Neural progenitor cell (in vitro differentiated cells): ENCODE data around the gene AFF3. TPM values are rescaled to one million over a fixed set of nuclear protein-coding genes. Genes with fewer than 3 reads are reported as not detected.

Experiments
- DNase-seq: peaks from one replicate; pipeline ENCODE4 v3.0.0-alpha.2; 2016; ENCODE audit warnings: low spot score
- H2AFZ ChIP-seq: fragments of 200-600 bp; sonication (generic); replicated peaks from 2 replicates; pipeline ENCODE4 v1.6.1; 2016; ENCODE audit warnings: antibody characterized with exemption
- H3F3A ChIP-seq: fragments of 200-600 bp; sonication (generic); 2 replicates; pipeline ENCODE4 v1.6.1; 2016; ENCODE audit warnings: antibody characterized with exemption, low read depth
- H3K27ac ChIP-seq: fragments of 200-600 bp; sonication (generic); 2 replicates; pipeline ENCODE4 v1.5.1; 2016; ENCODE audit warnings: mild to moderate bottlenecking
- H3K27me3 ChIP-seq: fragments of 200-600 bp; sonication (generic); 2 replicates; pipeline ENCODE4 v1.6.1; 2016; ENCODE audit warnings: mild to moderate bottlenecking, moderate library complexity
- H3K36me3 ChIP-seq: fragments of 200-600 bp; sonication (generic); 2 replicates; pipeline ENCODE4 v1.5.1; 2016
- H3K4me1 ChIP-seq: fragments of 200-600 bp; sonication (generic); 2 replicates; pipeline ENCODE4 v1.6.1; 2016; ENCODE audit warnings: mixed run types
- H3K4me2 ChIP-seq: fragments of 200-600 bp; sonication (generic); 2 replicates; pipeline ENCODE4 v1.6.1; 2016
- H3K4me3 ChIP-seq: fragments of 200-600 bp; sonication (generic); 2 replicates; pipeline ENCODE4 v1.5.1; 2016
- H3K79me2 ChIP-seq: fragments of 200-600 bp; sonication (generic); 2 replicates; pipeline ENCODE4 v1.6.1; 2016; ENCODE audit warnings: low read depth
- H3K9ac ChIP-seq: fragments of 200-600 bp; sonication (generic); 2 replicates; pipeline ENCODE4 v1.6.1; 2016
- H3K9me3 ChIP-seq: fragments of 200-600 bp; sonication (generic); 2 replicates; pipeline ENCODE4 v1.5.1; 2016; ENCODE audit warnings: low read depth
- H4K20me1 ChIP-seq: fragments of 200-600 bp; sonication (generic); 2 replicates; pipeline ENCODE4 v1.6.1; 2016; ENCODE audit warnings: low read depth
- H3K27ac Mint-ChIP-seq: 3 replicates; pipeline ENCODE4 v1.8.0; 2021; ENCODE audit warnings: mixed read lengths
- H3K27me3 Mint-ChIP-seq: 2 replicates; pipeline ENCODE4 v1.8.0; 2022; ENCODE audit warnings: low read depth, mild to moderate bottlenecking, inconsistent platforms, moderate library complexity, mixed read lengths; ENCODE audit not compliant: insufficient read depth
- H3K36me3 Mint-ChIP-seq: 3 replicates; pipeline ENCODE4 v1.8.0; 2021; ENCODE audit warnings: mixed read lengths
- H3K4me1 Mint-ChIP-seq: 3 replicates; pipeline ENCODE4 v1.8.0; 2021; ENCODE audit warnings: mixed read lengths
- H3K4me3 Mint-ChIP-seq: 3 replicates; pipeline ENCODE4 v1.8.0; 2021; ENCODE audit warnings: mild to moderate bottlenecking, moderate library complexity, mixed read lengths
- H3K9me3 Mint-ChIP-seq: 3 replicates; pipeline ENCODE4 v1.8.0; 2020; ENCODE audit warnings: mixed read lengths
- EZH2 ChIP-seq: fragments of 200-600 bp; sonication (generic); IDR thresholded peaks from 2 replicates; pipeline ENCODE4 v1.6.1; 2017; ENCODE audit warnings: antibody characterized with exemption, mild to moderate bottlenecking, moderate library complexity
- EZH2phosphoT487 ChIP-seq: fragments of 200-600 bp; sonication (generic); IDR thresholded peaks from 2 replicates; pipeline ENCODE4 v1.6.1; 2017; ENCODE audit warnings: antibody characterized with exemption
- total RNA-seq: library from RNA; depleted of rRNA; stranded (reverse); fragments of >200 nt; gene quantifications from 2 replicates; pipeline ENCODE4 v1.2.3, GENCODE V29; 2015; ENCODE audit warnings: low replicate concordance
- TF ChIP-seq, protein P1 (sequence below): fragments of 200-600 bp; sonication (generic); IDR thresholded peaks from 2 replicates; pipeline ENCODE4 v1.5.1; 2017; ENCODE audit warnings: antibody characterized with exemption, mild to moderate bottlenecking

AFF3 gene
- total RNA-seq, 1 donor from 2014 or later = 0.26 TPM

- Mint-ChIP-seq H3K9me3 (peaks cover 21% of the 10 kb centered on the region), H3K36me3 (peaks cover 8% of the 10 kb centered on the region), H3K27me3 (peaks cover 15% of the 10 kb centered on the region), H3K4me1 (peaks cover 18% of the 10 kb centered on the region), H3K27ac (no peak overlapping the region), H3K4me3 (no peak overlapping the region)
- H3K27me3 ChIP-seq = no peaks in the 10 kb centered on the region
- no peak overlapping the region for H2AFZ ChIP-seq
- DNase-seq = no peak
- peaks cover 2% of the 10 kb centered on the region for H3K4me1 ChIP-seq
- no peaks in the 10 kb centered on the region for H3K79me2 ChIP-seq
- H3K36me3 ChIP-seq = no peaks in the 10 kb centered on the region
- no peak overlapping the region for H3K27ac ChIP-seq
- TF ChIP-seq, protein P1, sequence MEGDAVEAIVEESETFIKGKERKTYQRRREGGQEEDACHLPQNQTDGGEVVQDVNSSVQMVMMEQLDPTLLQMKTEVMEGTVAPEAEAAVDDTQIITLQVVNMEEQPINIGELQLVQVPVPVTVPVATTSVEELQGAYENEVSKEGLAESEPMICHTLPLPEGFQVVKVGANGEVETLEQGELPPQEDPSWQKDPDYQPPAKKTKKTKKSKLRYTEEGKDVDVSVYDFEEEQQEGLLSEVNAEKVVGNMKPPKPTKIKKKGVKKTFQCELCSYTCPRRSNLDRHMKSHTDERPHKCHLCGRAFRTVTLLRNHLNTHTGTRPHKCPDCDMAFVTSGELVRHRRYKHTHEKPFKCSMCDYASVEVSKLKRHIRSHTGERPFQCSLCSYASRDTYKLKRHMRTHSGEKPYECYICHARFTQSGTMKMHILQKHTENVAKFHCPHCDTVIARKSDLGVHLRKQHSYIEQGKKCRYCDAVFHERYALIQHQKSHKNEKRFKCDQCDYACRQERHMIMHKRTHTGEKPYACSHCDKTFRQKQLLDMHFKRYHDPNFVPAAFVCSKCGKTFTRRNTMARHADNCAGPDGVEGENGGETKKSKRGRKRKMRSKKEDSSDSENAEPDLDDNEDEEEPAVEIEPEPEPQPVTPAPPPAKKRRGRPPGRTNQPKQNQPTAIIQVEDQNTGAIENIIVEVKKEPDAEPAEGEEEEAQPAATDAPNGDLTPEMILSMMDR = no peak
- TF ChIP-seq EZH2 (no peak), EZH2phosphoT487 (no peak)
- H3K9me3 ChIP-seq = no peaks in the 10 kb centered on the region
- no peak overlapping the region for H3K9ac ChIP-seq
- no peaks in the 10 kb centered on the region for H4K20me1 ChIP-seq
- H3F3A ChIP-seq = no peaks in the 10 kb centered on the region
- no peak overlapping the region for H3K4me3 ChIP-seq
- H3K4me2 ChIP-seq = no peak overlapping the region
Observed at GRCh38 chr2:99816908-99817307, 325.5 kb downstream of the AFF3 start.

DNA sequence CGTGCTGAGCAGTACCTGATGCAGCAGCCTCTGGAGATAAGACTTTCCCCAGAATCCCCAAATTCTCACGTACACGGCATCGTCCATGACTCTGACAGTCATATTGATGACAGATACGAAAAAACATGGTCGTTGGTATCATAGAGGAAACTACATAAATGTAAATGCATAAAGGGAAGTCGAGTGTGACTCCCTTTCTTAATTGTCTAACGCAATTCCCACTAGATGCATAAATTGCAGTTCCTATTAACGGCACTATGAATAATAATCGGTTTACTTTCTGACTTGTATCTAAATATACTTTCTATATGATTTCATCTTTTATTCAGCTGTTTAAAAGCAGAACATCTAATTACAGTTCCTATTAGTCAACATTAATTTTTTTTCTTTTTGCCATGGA lies 330.0 kb downstream of the AFF3 start:
- Histone ChIP-seq H3K4me3 (no peak overlapping the region), H3K4me1 (peaks cover 23% of the 10 kb centered on the region), H4K20me1 (peaks cover 14% of the 10 kb centered on the region), H3K9ac (no peak overlapping the region), H3K9me3 (no peaks in the 10 kb centered on the region), H3K4me2 (no peak overlapping the region), H3K27ac (no peak overlapping the region), H2AFZ (no peak overlapping the region), H3K27me3 (peaks cover 17% of the 10 kb centered on the region), H3F3A (peaks cover 11% of the 10 kb centered on the region), H3K79me2 (no peaks in the 10 kb centered on the region), H3K36me3 (no peaks in the 10 kb centered on the region)
- H3K27me3 Mint-ChIP-seq = peaks cover 15% of the 10 kb centered on the region
- H3K36me3 Mint-ChIP-seq = peaks cover 8% of the 10 kb centered on the region
- H3K4me1 Mint-ChIP-seq = peaks cover 34% of the 10 kb centered on the region
- no peak overlapping the region for H3K4me3 Mint-ChIP-seq
- no peak for TF ChIP-seq EZH2
- DNase-seq = no peak
- peaks cover 23% of the 10 kb centered on the region for H3K9me3 Mint-ChIP-seq
- H3K27ac Mint-ChIP-seq = no peak overlapping the region

DNA sequence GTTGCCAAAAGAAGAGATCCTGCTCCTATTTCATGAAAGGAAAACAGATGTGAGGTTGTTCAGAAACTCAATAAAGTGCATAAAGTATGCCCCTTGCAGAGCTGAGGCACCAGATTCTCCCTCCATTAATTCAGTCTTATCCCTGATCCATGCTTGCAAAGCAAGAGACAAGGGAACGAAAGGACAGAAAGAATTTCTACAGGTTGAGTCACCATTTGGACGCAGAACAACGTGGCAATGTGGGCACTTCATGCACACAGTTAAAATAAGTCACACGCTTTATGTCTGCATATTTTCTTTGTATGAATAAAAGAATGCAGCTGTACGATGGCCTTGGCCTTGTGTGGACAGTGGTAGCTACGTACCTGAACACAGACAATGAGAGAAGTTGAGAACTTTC lies 330.8 kb downstream of the AFF3 start:
- Mint-ChIP-seq H3K4me1 (peaks cover 43% of the 10 kb centered on the region), H3K27ac (no peak overlapping the region), H3K9me3 (peaks cover 20% of the 10 kb centered on the region), H3K36me3 (peaks cover 10% of the 10 kb centered on the region), H3K27me3 (peaks cover 19% of the 10 kb centered on the region), H3K4me3 (no peak overlapping the region)
- H3F3A ChIP-seq = peaks cover 11% of the 10 kb centered on the region
- H3K79me2 ChIP-seq = no peaks in the 10 kb centered on the region
- H4K20me1 ChIP-seq = peaks cover 14% of the 10 kb centered on the region
- H3K4me3 ChIP-seq = no peak overlapping the region
- H3K4me2 ChIP-seq = no peak overlapping the region
- H3K4me1 ChIP-seq = peaks cover 23% of the 10 kb centered on the region
- no peaks in the 10 kb centered on the region for H3K36me3 ChIP-seq
- no peak for DNase-seq
- no peak overlapping the region for H3K27ac ChIP-seq
- H3K27me3 ChIP-seq = peaks cover 17% of the 10 kb centered on the region
- H2AFZ ChIP-seq = no peak overlapping the region
- TF ChIP-seq, protein P1 = no peak
- no peak for TF ChIP-seq EZH2
- no peak for TF ChIP-seq EZH2phosphoT487
- H3K9ac ChIP-seq = no peak overlapping the region
- no peaks in the 10 kb centered on the region for H3K9me3 ChIP-seq

DNA sequence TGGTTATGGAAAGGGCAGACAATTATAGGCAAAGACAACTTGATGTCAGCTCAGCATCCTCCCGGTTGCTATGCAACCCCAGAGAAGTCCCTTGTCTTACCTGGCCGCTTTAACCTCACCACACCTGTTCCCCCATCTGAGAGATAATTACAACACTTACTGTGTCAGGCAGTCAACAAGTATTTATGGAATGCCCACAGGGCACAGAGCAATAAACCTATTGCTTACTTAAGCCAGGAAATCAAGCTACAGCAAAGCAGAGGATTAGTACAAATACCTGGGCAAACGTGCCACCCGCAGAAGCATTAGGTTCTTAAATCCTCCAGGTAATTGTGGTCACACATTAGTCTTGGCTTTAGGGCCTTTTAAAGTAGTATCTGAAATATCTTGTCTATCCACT lies 332.2 kb downstream of the AFF3 start:
- Histone ChIP-seq H3K4me2 (no peak overlapping the region), H3K9me3 (no peaks in the 10 kb centered on the region), H3K79me2 (no peaks in the 10 kb centered on the region), H3K27me3 (peaks cover 17% of the 10 kb centered on the region), H3K27ac (no peak overlapping the region), H3F3A (peaks cover 11% of the 10 kb centered on the region), H3K4me1 (peaks cover 23% of the 10 kb centered on the region), H3K36me3 (no peaks in the 10 kb centered on the region), H2AFZ (no peak overlapping the region), H3K4me3 (no peak overlapping the region), H4K20me1 (peaks cover 14% of the 10 kb centered on the region), H3K9ac (no peak overlapping the region)
- peaks cover 10% of the 10 kb centered on the region for H3K9me3 Mint-ChIP-seq
- TF ChIP-seq EZH2phosphoT487 (no peak), EZH2 (no peak)
- TF ChIP-seq, protein P1 = no peak
- H3K4me3 Mint-ChIP-seq = no peak overlapping the region
- peaks cover 20% of the 10 kb centered on the region for H3K27me3 Mint-ChIP-seq
- no peak overlapping the region for H3K27ac Mint-ChIP-seq
- peaks cover 4% of the 10 kb centered on the region for H3K36me3 Mint-ChIP-seq
- no peak for DNase-seq
- H3K4me1 Mint-ChIP-seq = peaks cover 45% of the 10 kb centered on the region
